Nephron progenitor cell (in vitro differentiated cells): ENCODE results near the gene IDH3G.

Experiments
- DNase-seq: peaks from one replicate; pipeline ENCODE4 v3.0.0; 2021
- H3K27ac Mint-ChIP-seq: 2 replicates; pipeline ENCODE4 v1.8.0; 2021; ENCODE audit warnings: mild to moderate bottlenecking, moderate library complexity, mixed read lengths
- H3K27me3 Mint-ChIP-seq: 2 replicates; pipeline ENCODE4 v1.8.0; 2021; ENCODE audit warnings: mild to moderate bottlenecking, low read depth, mixed read lengths; ENCODE audit not compliant: poor library complexity
- H3K36me3 Mint-ChIP-seq: 2 replicates; pipeline ENCODE4 v1.8.0; 2021; ENCODE audit warnings: low read depth, mixed read lengths
- H3K4me1 Mint-ChIP-seq: 2 replicates; pipeline ENCODE4 v1.8.0; 2021; ENCODE audit warnings: mixed read lengths
- H3K4me3 Mint-ChIP-seq: 2 replicates; pipeline ENCODE4 v1.8.0; 2021; ENCODE audit warnings: mild to moderate bottlenecking, moderate library complexity, mixed read lengths
- H3K9me3 Mint-ChIP-seq: 2 replicates; pipeline ENCODE4 v1.8.0; 2021; ENCODE audit warnings: mild to moderate bottlenecking, moderate library complexity, mixed read lengths
- CTCF ChIP-seq: fragments of 200-600 bp; sonication (generic); IDR thresholded peaks from 2 replicates; pipeline ENCODE4 v1.5.0; 2021; ENCODE audit warnings: antibody characterized with exemption

IDH3G gene

DNA sequence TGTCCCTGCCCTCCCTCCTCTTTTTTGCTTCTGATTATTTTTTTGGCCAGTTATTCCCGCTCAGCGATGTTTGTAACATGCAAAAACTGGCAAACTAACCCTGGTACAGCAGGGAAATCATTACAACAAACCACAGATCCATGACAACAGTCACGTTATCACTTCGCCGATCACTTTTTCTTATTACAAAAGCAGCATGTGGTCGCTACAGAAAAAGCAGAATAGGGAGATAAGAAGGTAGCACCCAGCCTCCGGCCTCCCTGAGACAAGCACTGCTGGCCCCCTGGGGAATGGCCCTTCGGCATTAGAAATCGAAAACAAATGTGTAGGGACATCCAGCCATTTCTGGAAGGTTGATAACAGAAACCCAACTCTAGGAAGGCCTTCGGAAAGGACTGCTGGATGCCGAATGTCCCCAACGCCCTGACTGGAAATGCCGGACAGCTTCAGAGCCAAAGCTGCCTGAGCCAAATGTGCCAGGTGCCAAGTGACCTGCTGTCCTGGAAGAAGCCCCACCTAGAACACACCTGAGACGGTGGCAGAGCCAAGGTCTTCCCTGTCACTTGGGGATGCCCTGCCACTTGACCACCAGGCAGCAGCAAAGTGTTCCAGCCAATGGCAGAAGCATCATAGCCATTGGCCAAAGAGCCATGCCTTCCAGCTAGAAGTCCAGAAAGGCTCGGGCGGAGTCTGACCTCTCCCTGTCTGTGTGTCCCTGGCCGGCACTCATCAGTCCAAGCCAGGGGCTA, 2.9 kb downstream of the IDH3G start:
- Mint-ChIP-seq H3K27me3 (peaks cover 3% of the 10 kb centered on the region), H3K4me1 (peaks cover 17% of the 10 kb centered on the region), H3K27ac (no peak overlapping the region), H3K4me3 (no peak overlapping the region), H3K9me3 (peaks cover 54% of the 10 kb centered on the region), H3K36me3 (peaks cover 11% of the 10 kb centered on the region)
- no peak for DNase-seq
- TF ChIP-seq CTCF: no peak

GRCh38 chrX:153789654-153790053, 4.5 kb downstream of the IDH3G start:
- no peak overlapping the region for H3K4me3 Mint-ChIP-seq

GRCh38 chrX:153786669-153787068, 7.5 kb downstream of the IDH3G start:
- H3K4me1 Mint-ChIP-seq: no peaks in the 10 kb centered on the region
- peaks cover 41% of the 10 kb centered on the region for H3K9me3 Mint-ChIP-seq
- no peak overlapping the region for H3K4me3 Mint-ChIP-seq
- TF ChIP-seq CTCF: no peak
- DNase-seq: no peak
- peaks cover 9% of the 10 kb centered on the region for H3K36me3 Mint-ChIP-seq
- peaks cover 3% of the 10 kb centered on the region for H3K27me3 Mint-ChIP-seq
- no peak overlapping the region for H3K27ac Mint-ChIP-seq

More at GRCh38 chrX:153789654-153790053, 4.5 kb downstream of the IDH3G start:
- no peak for TF ChIP-seq CTCF
- Mint-ChIP-seq H3K9me3 (peaks cover 49% of the 10 kb centered on the region), H3K27ac (no peak overlapping the region), H3K4me1 (peaks cover 9% of the 10 kb centered on the region), H3K36me3 (peaks cover 9% of the 10 kb centered on the region), H3K27me3 (peaks cover 3% of the 10 kb centered on the region)
- no peak for DNase-seq

- H3K36me3 Mint-ChIP-seq: no peaks in the 10 kb centered on the region
- H3K4me3 Mint-ChIP-seq: no peak overlapping the region
- no peak for TF ChIP-seq CTCF
- no peak for DNase-seq
- H3K27ac Mint-ChIP-seq: no peak overlapping the region
- peaks cover 39% of the 10 kb centered on the region for H3K9me3 Mint-ChIP-seq
- peaks cover 3% of the 10 kb centered on the region for H3K27me3 Mint-ChIP-seq
- H3K4me1 Mint-ChIP-seq: peaks cover 10% of the 10 kb centered on the region
Observed at GRCh38 chrX:153784325-153784967, 9.7 kb downstream of the IDH3G start.

- H3K27ac Mint-ChIP-seq: no peak overlapping the region
- H3K27me3 Mint-ChIP-seq: peaks cover 3% of the 10 kb centered on the region
- H3K36me3 Mint-ChIP-seq: no peaks in the 10 kb centered on the region
- TF ChIP-seq CTCF: no peak
- H3K4me3 Mint-ChIP-seq: no peak overlapping the region
- DNase-seq: no peak
- peaks cover 39% of the 10 kb centered on the region for H3K9me3 Mint-ChIP-seq
- peaks cover 10% of the 10 kb centered on the region for H3K4me1 Mint-ChIP-seq
Observed at GRCh38 chrX:153783378-153784013, 10.7 kb downstream of the IDH3G start.
